Neural progenitor cell (in vitro differentiated cells): ENCODE data around the gene ZGLP1.

Experiments
- CTCF ChIP-seq: fragments of 200-600 bp; sonication (generic); IDR thresholded peaks from 2 replicates; pipeline ENCODE4 v1.5.1; 2017; ENCODE audit warnings: antibody characterized with exemption, mild to moderate bottlenecking
- EZH2phosphoT487 ChIP-seq: fragments of 200-600 bp; sonication (generic); IDR thresholded peaks from 2 replicates; pipeline ENCODE4 v1.6.1; 2017; ENCODE audit warnings: antibody characterized with exemption

DNA sequence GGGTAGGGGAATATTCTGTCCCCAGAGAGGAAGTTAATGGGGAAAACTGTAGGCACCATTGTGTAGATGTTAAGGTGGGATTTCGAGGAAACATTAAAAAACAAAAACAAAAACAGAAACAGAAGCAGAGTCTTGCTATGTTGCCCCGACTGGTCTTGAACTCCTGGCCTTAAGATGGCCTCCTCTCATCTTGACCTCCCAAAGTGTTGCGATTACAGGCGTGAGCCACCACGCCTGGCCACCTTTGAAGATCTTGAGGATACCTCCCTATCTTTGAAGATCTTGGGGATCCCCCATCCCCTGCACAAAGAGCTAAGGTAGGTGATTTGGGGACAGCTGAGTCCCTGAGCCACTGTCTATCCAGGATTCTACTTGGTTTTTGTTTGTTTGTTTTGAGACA, 30.4 kb upstream of the ZGLP1 start:
- TF ChIP-seq CTCF (no peak), EZH2phosphoT487 (no peak)
